Amniotic stem cell (primary cell): ENCODE data around the gene DAGLB.

ENCODE experiments used
- DNase-seq: peaks from one replicate; lab custom pipeline; 2025; lab: John Stamatoyannopoulos, UW

The DAGLB gene

GRCh38 chr7:6365451-6365850, 82.3 kb downstream of the DAGLB start:
- DNase-seq: no peak

GRCh38 chr7:6360841-6361240, 86.9 kb downstream of the DAGLB start:
- no peak for DNase-seq

GRCh38 chr7:6359734-6360133, 88.0 kb downstream of the DAGLB start:
- DNase-seq: no peak
